GM12878 (cell line): Measurements from ENCODE around the gene EXOC7. TPM values are rescaled to one million over a fixed set of nuclear protein-coding genes. Genes with fewer than 3 reads are reported as not detected.

ENCODE experiments used
- ATAC-seq: fragments of 200-7000 bp; cut with Tn5 transposase; 3 replicates; pipeline ENCODE4 v1.9.1; 2020; ENCODE audit warnings: mild to moderate bottlenecking, moderate library complexity
- BruUV-seq: library from RNA; stranded (reverse); fragments of 400-500 nt; replicated peaks from 2 replicates; lab custom pipeline; 2021; lab: Mats Ljungman, UMichigan
- CTCF ChIA-PET: fragments of 300-600 bp; sonication (Branson Sonifier 250); formaldehyde crosslinking; extraction: SDS; loops from one replicate; lab custom pipeline; 2021; ENCODE audit warnings: inconsistent platforms; lab: Yijun Ruan, JAX
- POLR2A ChIA-PET: fragments of 350-600 bp; formaldehyde crosslinking; extraction: SDS; loops from one replicate; lab custom pipeline; 2021; ENCODE audit warnings: inconsistent platforms; lab: Charles Lee
- RAD21 ChIA-PET: fragments of 300-600 bp; sonication (Branson Sonifier 250); formaldehyde crosslinking; loops from one replicate; lab custom pipeline; 2023; ENCODE audit warnings: antibody characterized with exemption; ENCODE audit not compliant: unreplicated experiment; lab: Charles Lee
- SMC1A ChIA-PET: fragments of 300-600 bp; sonication (Branson Sonifier 250); formaldehyde crosslinking; loops from one replicate; lab custom pipeline; 2023; ENCODE audit not compliant: unreplicated experiment, uncharacterized antibody; lab: Charles Lee
- DNase-seq: peaks from one replicate; pipeline ENCODE4 v3.0.0-alpha.2; 2011; ENCODE audit warnings: low read depth, low spot score
- FAIRE-seq: peaks from 3 replicates; lab custom pipeline; 2011; peaks lifted over from hg19 to GRCh38; lab: Jason Lieb, UNC
- H2AFZ ChIP-seq: 2 replicates; pipeline ENCODE4 v1.6.0; 2011; ENCODE audit warnings: low read depth, low read length, control low read depth; ENCODE audit not compliant: control insufficient read depth
- H3K27ac ChIP-seq: 2 replicates; pipeline ENCODE4 v1.5.1; 2011; ENCODE audit warnings: control low read depth; ENCODE audit not compliant: control insufficient read depth, insufficient read depth
- H3K27me3 ChIP-seq, 2 experiments: replicated peaks in 1 of 2; 2 replicates each; pipeline versions ENCODE4 v1.6.0 to v1.6.1; 2011; ENCODE audit warnings: low read length in 1 of 2; ENCODE audit not compliant: control insufficient read depth in 2 of 2, insufficient read depth in 2 of 2
- H3K36me3 ChIP-seq, 2 experiments: 2 replicates each; pipeline ENCODE4 v1.5.1; 2011; ENCODE audit warnings: low read length in 1 of 2; ENCODE audit not compliant: control insufficient read depth in 2 of 2, insufficient read depth in 2 of 2
- H3K4me1 ChIP-seq: 2 replicates; pipeline ENCODE4 v1.6.1; 2011; ENCODE audit warnings: mild to moderate bottlenecking, low read length, moderate library complexity, mixed read lengths; ENCODE audit not compliant: control insufficient read depth, insufficient read depth
- H3K4me2 ChIP-seq: 2 replicates; pipeline ENCODE4 v1.6.0; 2011; ENCODE audit warnings: control low read depth; ENCODE audit not compliant: control insufficient read depth, insufficient read depth
- H3K4me3 ChIP-seq: fragments of 200-600 bp; sonication (generic); 2 replicates; pipeline ENCODE4 v1.5.1; 2016
- H3K79me2 ChIP-seq: 2 replicates; pipeline ENCODE4 v1.6.0; 2011; ENCODE audit warnings: low read length; ENCODE audit not compliant: control insufficient read depth, insufficient read depth
- H3K9ac ChIP-seq: 2 replicates; pipeline ENCODE4 v1.8.0; 2011; ENCODE audit warnings: low read length, control low read depth, mixed read lengths; ENCODE audit not compliant: control insufficient read depth, insufficient read depth
- H3K9me3 ChIP-seq: replicated peaks from 3 replicates; pipeline ENCODE4 v1.5.1; 2011; ENCODE audit warnings: mild to moderate bottlenecking, low read length; ENCODE audit not compliant: control insufficient read depth, insufficient read depth
- H4K20me1 ChIP-seq: 2 replicates; pipeline ENCODE4 v1.6.0; 2011; ENCODE audit not compliant: control insufficient read depth, insufficient read depth
- BACH1 ChIP-seq: fragments of 450-650 bp; IDR thresholded peaks from 2 replicates; pipeline ENCODE4 v1.6.1; 2017; ENCODE audit warnings: mild to moderate bottlenecking, borderline replicate concordance
- E2F8 ChIP-seq: fragments of 450-650 bp; IDR thresholded peaks from 2 replicates; pipeline ENCODE4 v1.6.1; 2018; ENCODE audit warnings: mild to moderate bottlenecking, low read depth, moderate library complexity; ENCODE audit not compliant: partially characterized antibody
- IRF4 ChIP-seq: IDR thresholded peaks from 2 replicates; pipeline ENCODE4 v1.6.1; 2011; ENCODE audit warnings: low read depth, low read length
- LARP7 ChIP-seq: fragments of 450-650 bp; IDR thresholded peaks from 2 replicates; pipeline ENCODE4 v1.6.1; 2017; ENCODE audit warnings: mild to moderate bottlenecking
- MEF2B ChIP-seq: fragments of 450-650 bp; IDR thresholded peaks from 2 replicates; pipeline ENCODE4 v1.6.1; 2018; ENCODE audit warnings: mild to moderate bottlenecking, moderate library complexity; ENCODE audit not compliant: partially characterized antibody, poor library complexity, severe bottlenecking
- MLLT1 ChIP-seq: fragments of 450-650 bp; IDR thresholded peaks from 2 replicates; pipeline ENCODE4 v1.6.1; 2016; ENCODE audit warnings: mild to moderate bottlenecking
- NKRF ChIP-seq: fragments of 450-650 bp; conservative IDR thresholded peaks from 2 replicates; pipeline ENCODE4 v1.6.1; 2017; ENCODE audit warnings: mild to moderate bottlenecking, moderate library complexity
- SUZ12 ChIP-seq: fragments of 200-600 bp; sonication (generic); IDR thresholded peaks from one replicate; pipeline ENCODE4 v1.6.1; 2018; ENCODE audit warnings: antibody characterized with exemption, mild to moderate bottlenecking; ENCODE audit not compliant: unreplicated experiment
- TAF1 ChIP-seq: IDR thresholded peaks from 2 replicates; pipeline ENCODE4 v1.6.1; 2011; ENCODE audit warnings: mild to moderate bottlenecking, low read depth, low read length, borderline replicate concordance
- TCF3 ChIP-seq: IDR thresholded peaks from 2 replicates; pipeline ENCODE4 v1.6.1; 2012; ENCODE audit warnings: low read depth, mild to moderate bottlenecking, low read length, borderline replicate concordance; ENCODE audit not compliant: insufficient read depth
- ZBTB11 ChIP-seq: fragments of 450-650 bp; formaldehyde crosslinking; IDR thresholded peaks from 2 replicates; pipeline ENCODE4 v1.5.0; 2022; ENCODE audit warnings: mild to moderate bottlenecking, missing genetic modification characterization
- ZNF207 ChIP-seq: fragments of 450-650 bp; IDR thresholded peaks from 2 replicates; pipeline ENCODE4 v1.6.1; 2014; ENCODE audit warnings: antibody characterized with exemption, mild to moderate bottlenecking, borderline replicate concordance
- ZNF384 ChIP-seq: IDR thresholded peaks from 2 replicates; pipeline ENCODE4 v1.6.1; 2012; ENCODE audit warnings: low read depth, mild to moderate bottlenecking, low read length, improper control_type of control experiment, borderline replicate concordance
- WGBS: methylation state at CpG from one replicate; pipeline ENCODE4 v1.1.6; 2016; ENCODE audit warnings: low lambda C conversion rate; ENCODE audit not compliant: insufficient replicate concordance, insufficient coverage; ENCODE audit errors: missing lambda C conversion rate; 5-methylcytosine and 5-hydroxymethylcytosine counted together
- in situ Hi-C: fragments of 300-500 bp; cut with MboI; formaldehyde crosslinking; loops from 9 replicates; pipeline ENCODE4 v1.14.3; 2018; ENCODE audit warnings: mixed read lengths
- intact Hi-C: fragments of 100-400 bp; cut with micrococcal nuclease; formaldehyde crosslinking; loops from one replicate; pipeline ENCODE4 v1.14.2; 2022; ENCODE audit not compliant: unreplicated experiment
- polyA plus RNA-seq, 11 experiments: library from polyadenylated mRNA; depleted of rRNA in 4 of 11; unstranded in 6 of 11; stranded (reverse) in 5 of 11; fragments of >200 nt; fragmentation: Nextera tagmentation in 4 of 11; fragmentation: Illumina TruSeq in 1 of 11; extraction: Ambion mirVana in 4 of 11; extraction: Trizol in 1 of 11; gene quantifications; 1 replicate in 1 of 11; 2 replicates in 10 of 11; pipeline versions ENCODE4 v1.2.1 to v1.2.3, GENCODE V29; 2011 to 2016; ENCODE audit warnings: inconsistent platforms in 2 of 11, missing spikeins in 2 of 11, low read depth in 1 of 11
- total RNA-seq, 4 experiments: library from RNA; depleted of rRNA in 3 of 4; stranded (reverse); fragments of >200 nt in 3 of 4; fragmentation: Illumina TruSeq in 1 of 4; extraction: Trizol in 1 of 4; gene quantifications; 2 replicates each; pipeline versions ENCODE4 v1.2.1 to v1.2.3, GENCODE V29; 2013 to 2021

EXOC7 gene
- total and polyA plus RNA-seq, 10 of the 15 experiments (the other 5 are each of a cell fraction or from before 2014, with no cell fraction given): 18.8 to 71.3 (median 48.2) TPM

- CTCF ChIA-PET: interaction anchor here (0.6 to 18.3 kb wide), 15 partner anchors 11 to 181 kb away, joined by 3 to 316 read pairs (median 4); no protein-coding TSS in a partner anchor
- H3K9me3 ChIP-seq: no peaks in the 10 kb centered on the region
- BruUV-seq: no TSS peak
- peak overlapping the region; percentile 93 for H2AFZ ChIP-seq
- ATAC-seq (peak; percentile 9), DNase-seq (no peak), FAIRE-seq (no peak)
- RAD21 ChIA-PET: interaction anchor here (0.8 to 9.9 kb wide), 8 partner anchors 59 to 176 kb away, joined by 3 to 149 read pairs (median 10); partner anchors contain the start of gene UBALD2
- peak overlapping the region; percentile 60 for H3K9ac ChIP-seq
- H3K36me3 ChIP-seq: no peaks in the 10 kb centered on the region
- peaks cover 6% of the 10 kb centered on the region for H3K4me1 ChIP-seq
- POLR2A ChIA-PET: interaction anchor here (0.9 kb wide), 1 partner anchor 147 kb away, joined by 6 read pairs; no protein-coding TSS in a partner anchor
- intact Hi-C loops: loop anchor here (1.0 to 10.0 kb wide), 3 partner anchors 60 to 263 kb away; partner anchors contain the start of gene SPHK1
- H3K4me3 ChIP-seq: peak overlapping the region; percentile 25; the same call in 1 of the 2 replicates
- WGBS: 32% methylated on average over 42 of the region's 42 CpGs
- in situ Hi-C loops: loop anchor here (5.0 kb wide), 1 partner anchor 160 kb away; no protein-coding TSS in a partner anchor
- H3K4me2 ChIP-seq: peak overlapping the region; percentile 88
- SMC1A ChIA-PET: interaction anchor here (0.6 to 9.0 kb wide), 10 partner anchors 27 to 178 kb away, joined by 3 to 77 read pairs (median 4); no protein-coding TSS in a partner anchor
- no peaks in the 10 kb centered on the region for H3K27me3 ChIP-seq
- H4K20me1 ChIP-seq: no peaks in the 10 kb centered on the region
- H3K79me2 ChIP-seq: no peaks in the 10 kb centered on the region
- no peak overlapping the region for H3K27ac ChIP-seq
- peak; percentile 96 for TF ChIP-seq BACH1
- TF ChIP-seq MLLT1: no peak
- TF ChIP-seq ZBTB11 (CRISPR knock-in tag): no peak
- no peak for TF ChIP-seq E2F8
- peak; percentile 11; the same call in 1 of the 2 replicates for TF ChIP-seq LARP7
- no peak for TF ChIP-seq IRF4
- no peak for TF ChIP-seq TCF3
- TF ChIP-seq MEF2B: no peak
- no peak for TF ChIP-seq TAF1
- no peak for TF ChIP-seq ZNF207
- no peak for TF ChIP-seq SUZ12
- TF ChIP-seq NKRF: no peak
- no peak for TF ChIP-seq ZNF384
Measured at GRCh38 chr17:76121932-76122430, 18.4 kb upstream of the EXOC7 start.
